Inferior parietal cortex (tissue), 1 donor: Measurements from ENCODE around the gene XPNPEP1.

Experiments
- DNase-seq: peaks from one replicate; pipeline ENCODE4 v3.0.0-alpha.2; 2016; ENCODE audit errors: extremely low spot score

The XPNPEP1 gene

GRCh38 chr10:109922976-109923921, at the start of gene XPNPEP1:
XPNPEP1 (minus strand) TSS chr10:109923511; CDS start chr10:109923433, 78 bp downstream.
- DNase-seq = peak; percentile 81

- DNase-seq = no peak
Observed at GRCh38 chr10:109972372-109973001, 49.2 kb upstream of the XPNPEP1 start.

- DNase-seq = no peak
Observed at GRCh38 chr10:109971634-109972033, 48.3 kb upstream of the XPNPEP1 start.

GRCh38 chr10:109969760-109970346, 46.5 kb upstream of the XPNPEP1 start:
- DNase-seq = no peak

GRCh38 chr10:109968953-109969759, 45.8 kb upstream of the XPNPEP1 start:
- no peak for DNase-seq

- no peak for DNase-seq
Observed at GRCh38 chr10:109967739-109968088, 44.4 kb upstream of the XPNPEP1 start.

- no peak for DNase-seq
Observed at GRCh38 chr10:109966961-109967738, 43.8 kb upstream of the XPNPEP1 start.

GRCh38 chr10:109964318-109964717, 41.0 kb upstream of the XPNPEP1 start:
- no peak for DNase-seq

GRCh38 chr10:109963439-109963838, 40.1 kb upstream of the XPNPEP1 start:
- DNase-seq = no peak

- no peak for DNase-seq
Observed at GRCh38 chr10:109962247-109962646, 38.9 kb upstream of the XPNPEP1 start.

GRCh38 chr10:109961174-109962001, 38.1 kb upstream of the XPNPEP1 start:
- no peak for DNase-seq

GRCh38 chr10:109960682-109961081, 37.4 kb upstream of the XPNPEP1 start:
- DNase-seq = no peak

- DNase-seq = no peak
Observed at GRCh38 chr10:109959259-109960145, 36.2 kb upstream of the XPNPEP1 start.

- DNase-seq = no peak
Observed at GRCh38 chr10:109958059-109958458, 34.7 kb upstream of the XPNPEP1 start.

- DNase-seq = no peak
Observed at GRCh38 chr10:109957092-109957797, 33.9 kb upstream of the XPNPEP1 start.

- no peak for DNase-seq
Observed at GRCh38 chr10:109956454-109957091, 33.3 kb upstream of the XPNPEP1 start.

- DNase-seq = no peak
Observed at GRCh38 chr10:109953766-109954165, 30.5 kb upstream of the XPNPEP1 start.

- no peak for DNase-seq
Observed at GRCh38 chr10:109952526-109952925, 29.2 kb upstream of the XPNPEP1 start.
